Cardiac muscle cell (in vitro differentiated cells and primary cell): ENCODE measurements around the gene APOBEC2. TPM values are rescaled to one million over a fixed set of nuclear protein-coding genes. Genes with fewer than 3 reads are reported as not detected.

Source experiments
- DNase-seq, 2 donors: peaks; one replicate each; pipeline versions ENCODE4 v3.0.0 to v3.0.0-alpha.2; 2010 to 2017; ENCODE audit warnings: low read depth in 1 of 2, low spot score in 1 of 2
- H3K27ac ChIP-seq: fragments of 200-600 bp; sonication (generic); 2 replicates; pipeline ENCODE4 v1.5.1; 2016
- H3K27me3 ChIP-seq: fragments of 200-600 bp; sonication (generic); 2 replicates; pipeline ENCODE4 v1.6.0; 2016; ENCODE audit warnings: control low read depth
- H3K36me3 ChIP-seq: fragments of 200-600 bp; sonication (generic); 2 replicates; pipeline ENCODE4 v1.5.1; 2016; ENCODE audit warnings: control low read depth
- H3K4me1 ChIP-seq: fragments of 200-600 bp; sonication (generic); 2 replicates; pipeline ENCODE4 v1.8.1; 2017; ENCODE audit warnings: low read depth, mild to moderate bottlenecking, mixed run types
- H3K4me3 ChIP-seq: fragments of 200-600 bp; sonication (generic); 2 replicates; pipeline ENCODE4 v1.5.1; 2016; ENCODE audit warnings: mild to moderate bottlenecking
- H3K9me3 ChIP-seq: fragments of 200-600 bp; sonication (generic); 2 replicates; pipeline ENCODE4 v1.5.1; 2017; ENCODE audit warnings: low read depth, mild to moderate bottlenecking, control low read depth
- CTCF ChIP-seq: IDR thresholded peaks from 2 replicates; pipeline ENCODE4 v1.5.1; 2012; ENCODE audit warnings: low read depth, mild to moderate bottlenecking, low read length
- polyA plus RNA-seq: library from polyadenylated mRNA; unstranded; fragments of >200 nt; fragmentation: Nextera tagmentation; extraction: Ambion mirVana; gene quantifications from 2 replicates; pipeline ENCODE4 v1.2.1, GENCODE V29; 2016
- total RNA-seq: library from RNA; depleted of rRNA; stranded (reverse); fragments of >200 nt; gene quantifications from 2 replicates; pipeline ENCODE4 v1.2.3, GENCODE V29; 2016

APOBEC2 gene
- total and polyA plus RNA-seq, 2 experiments from 2014 or later: 135 to 156 TPM

- H3K27ac ChIP-seq: peak overlapping the region; percentile 96
- H3K27me3 ChIP-seq: no peaks in the 10 kb centered on the region
- no peak overlapping the region for H3K4me3 ChIP-seq
- no peak for DNase-seq
- no peak for TF ChIP-seq CTCF
- no peaks in the 10 kb centered on the region for H3K9me3 ChIP-seq
- H3K36me3 ChIP-seq: no peaks in the 10 kb centered on the region
- H3K4me1 ChIP-seq: peaks cover 72% of the 10 kb centered on the region
Observed at GRCh38 chr6:41047745-41048732, 5.0 kb upstream of the APOBEC2 start.

- Histone ChIP-seq H3K4me3 (no peak overlapping the region), H3K9me3 (no peaks in the 10 kb centered on the region), H3K4me1 (peaks cover 86% of the 10 kb centered on the region), H3K27ac (peak overlapping the region; percentile 96), H3K27me3 (no peaks in the 10 kb centered on the region), H3K36me3 (no peaks in the 10 kb centered on the region)
- TF ChIP-seq CTCF: no peak
- peak in 1 of 2 donors; percentile 71 for DNase-seq
Observed at GRCh38 chr6:41049521-41049920, 3.5 kb upstream of the APOBEC2 start.

GRCh38 chr6:41049955-41050354, 3.0 kb upstream of the APOBEC2 start:
- peaks cover 89% of the 10 kb centered on the region for H3K4me1 ChIP-seq

GRCh38 chr6:41050536-41050935, 2.5 kb upstream of the APOBEC2 start:
- Histone ChIP-seq H3K9me3 (no peaks in the 10 kb centered on the region), H3K27me3 (no peaks in the 10 kb centered on the region), H3K36me3 (no peaks in the 10 kb centered on the region), H3K27ac (peak overlapping the region; percentile 96), H3K4me1 (peaks cover 87% of the 10 kb centered on the region), H3K4me3 (no peak overlapping the region)
- no peak for TF ChIP-seq CTCF
- DNase-seq: no peak

More at GRCh38 chr6:41049955-41050354, 3.0 kb upstream of the APOBEC2 start:
- no peak for DNase-seq
- TF ChIP-seq CTCF: no peak
- H3K9me3 ChIP-seq: no peaks in the 10 kb centered on the region
- H3K4me3 ChIP-seq: no peak overlapping the region
- H3K36me3 ChIP-seq: no peaks in the 10 kb centered on the region
- H3K27me3 ChIP-seq: no peaks in the 10 kb centered on the region
- peak overlapping the region; percentile 96 for H3K27ac ChIP-seq

GRCh38 chr6:41051873-41052272, 1.1 kb upstream of the APOBEC2 start:
- no peak for DNase-seq
- H3K36me3 ChIP-seq: no peaks in the 10 kb centered on the region
- H3K4me1 ChIP-seq: peaks cover 90% of the 10 kb centered on the region
- H3K4me3 ChIP-seq: no peak overlapping the region
- peak overlapping the region; percentile 94 for H3K27ac ChIP-seq
- H3K27me3 ChIP-seq: no peaks in the 10 kb centered on the region
- TF ChIP-seq CTCF: no peak
- no peaks in the 10 kb centered on the region for H3K9me3 ChIP-seq
